Measurements from ENCODE around the gene IL1RAP.

The IL1RAP gene

DNA sequence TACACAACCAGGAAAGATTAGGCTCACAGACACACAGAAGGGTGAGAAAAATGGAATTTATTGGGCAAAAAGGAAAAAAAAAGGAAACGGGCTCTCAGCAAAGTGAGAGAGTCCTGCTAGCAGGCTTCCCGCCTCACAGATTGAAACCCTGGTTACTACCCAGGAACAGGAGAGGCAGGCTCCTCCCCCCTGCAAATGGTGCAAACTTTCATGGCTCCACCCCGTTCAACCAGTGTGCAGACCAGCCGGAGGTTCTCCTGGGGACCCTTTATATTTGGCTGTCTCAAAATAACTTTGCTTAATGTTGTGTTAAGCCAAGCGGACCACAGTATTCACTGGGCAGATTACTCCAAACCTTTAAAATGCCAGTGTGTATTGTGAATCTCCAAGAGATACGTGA lies 40.3 kb downstream of the IL1RAP start:
- no peak for DNase-seq (ENCODE audit: low read depth in 1 of 2, low spot score in 1 of 2)
- no peak overlapping the region for H3K27ac ChIP-seq (replicated peaks)
- H3K4me3 ChIP-seq (replicated peaks; ENCODE audit: insufficient read depth, low read length), result no peak overlapping the region
- H3K27me3 ChIP-seq (ENCODE audit: insufficient read depth, poor library complexity, severe bottlenecking), result no peaks in the 10 kb centered on the region
- no peak for TF ChIP-seq SPI1 (IDR thresholded peaks at IDR 0.05; ENCODE audit: borderline replicate concordance, low read depth)
- no peak for TF ChIP-seq GABPA (IDR thresholded peaks at IDR 0.05; ENCODE audit: low read depth)
- TF ChIP-seq, protein P1, sequence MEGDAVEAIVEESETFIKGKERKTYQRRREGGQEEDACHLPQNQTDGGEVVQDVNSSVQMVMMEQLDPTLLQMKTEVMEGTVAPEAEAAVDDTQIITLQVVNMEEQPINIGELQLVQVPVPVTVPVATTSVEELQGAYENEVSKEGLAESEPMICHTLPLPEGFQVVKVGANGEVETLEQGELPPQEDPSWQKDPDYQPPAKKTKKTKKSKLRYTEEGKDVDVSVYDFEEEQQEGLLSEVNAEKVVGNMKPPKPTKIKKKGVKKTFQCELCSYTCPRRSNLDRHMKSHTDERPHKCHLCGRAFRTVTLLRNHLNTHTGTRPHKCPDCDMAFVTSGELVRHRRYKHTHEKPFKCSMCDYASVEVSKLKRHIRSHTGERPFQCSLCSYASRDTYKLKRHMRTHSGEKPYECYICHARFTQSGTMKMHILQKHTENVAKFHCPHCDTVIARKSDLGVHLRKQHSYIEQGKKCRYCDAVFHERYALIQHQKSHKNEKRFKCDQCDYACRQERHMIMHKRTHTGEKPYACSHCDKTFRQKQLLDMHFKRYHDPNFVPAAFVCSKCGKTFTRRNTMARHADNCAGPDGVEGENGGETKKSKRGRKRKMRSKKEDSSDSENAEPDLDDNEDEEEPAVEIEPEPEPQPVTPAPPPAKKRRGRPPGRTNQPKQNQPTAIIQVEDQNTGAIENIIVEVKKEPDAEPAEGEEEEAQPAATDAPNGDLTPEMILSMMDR (IDR thresholded peaks at IDR 0.05; ENCODE audit: insufficient read depth, low read length), result no peak
- no peak for TF ChIP-seq POLR2AphosphoS5 (IDR thresholded peaks at IDR 0.05; ENCODE audit: low read depth)
- no peak for TF ChIP-seq REST (IDR thresholded peaks at IDR 0.05; ENCODE audit: insufficient replicate concordance, low read depth)

DNA sequence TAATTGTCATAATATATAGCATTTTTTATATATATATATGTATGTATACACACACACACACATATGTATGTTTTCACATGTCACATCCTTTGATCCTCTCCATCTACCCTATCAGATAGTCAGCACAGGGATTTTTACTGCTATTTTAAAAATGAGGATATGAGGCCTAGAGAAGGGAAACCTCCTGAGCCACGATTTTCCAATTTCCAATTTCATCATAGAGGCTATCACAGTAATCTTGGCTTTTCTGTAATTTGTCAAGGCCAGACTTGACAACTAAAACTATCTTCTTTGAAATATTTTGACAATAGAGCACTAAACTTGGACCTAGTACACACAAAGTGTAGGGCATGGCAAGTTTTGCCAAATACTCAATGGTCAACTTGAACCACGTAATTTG lies 42.5 kb downstream of the IL1RAP start:
- DNase-seq (ENCODE audit: low read depth in 1 of 2, low spot score in 1 of 2), result no peak
- Histone ChIP-seq H3K27ac (replicated peaks) (no peak overlapping the region), H3K27me3 (ENCODE audit: insufficient read depth, poor library complexity, severe bottlenecking) (no peaks in the 10 kb centered on the region), H3K4me3 (replicated peaks; ENCODE audit: insufficient read depth, low read length) (no peak overlapping the region)
- TF ChIP-seq GABPA (IDR thresholded peaks at IDR 0.05; ENCODE audit: low read depth) (no peak), POLR2AphosphoS5 (IDR thresholded peaks at IDR 0.05; ENCODE audit: low read depth) (no peak), SPI1 (IDR thresholded peaks at IDR 0.05; ENCODE audit: borderline replicate concordance, low read depth) (no peak), REST (IDR thresholded peaks at IDR 0.05; ENCODE audit: insufficient replicate concordance, low read depth) (no peak)
- TF ChIP-seq, protein P1 (IDR thresholded peaks at IDR 0.05; ENCODE audit: insufficient read depth, low read length), result no peak

DNA sequence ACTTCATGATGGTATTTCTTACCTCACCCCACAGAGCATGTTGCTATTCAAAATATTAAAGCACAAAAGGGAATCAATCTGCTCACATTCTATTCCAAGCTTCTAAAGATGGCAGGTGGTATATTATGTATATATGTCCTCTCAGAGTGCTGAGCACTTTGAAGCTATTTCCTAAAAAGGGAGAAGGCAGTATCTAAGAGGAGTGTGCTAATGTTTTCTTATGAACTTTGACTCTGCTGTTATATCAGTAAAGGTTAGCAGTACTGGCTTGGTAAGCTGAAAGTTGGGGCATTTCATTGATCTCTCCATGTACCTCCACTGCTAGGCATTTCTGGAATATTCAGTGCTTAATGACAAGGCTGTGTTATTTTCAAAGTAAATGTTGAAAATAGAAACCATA lies 43.4 kb downstream of the IL1RAP start:
- Histone ChIP-seq H3K27me3 (ENCODE audit: insufficient read depth, poor library complexity, severe bottlenecking) (no peaks in the 10 kb centered on the region), H3K27ac (replicated peaks) (no peak overlapping the region), H3K4me3 (replicated peaks; ENCODE audit: insufficient read depth, low read length) (no peak overlapping the region)
- DNase-seq (ENCODE audit: low read depth in 1 of 2, low spot score in 1 of 2), result no peak
- TF ChIP-seq SPI1 (IDR thresholded peaks at IDR 0.05; ENCODE audit: borderline replicate concordance, low read depth) (no peak), POLR2AphosphoS5 (IDR thresholded peaks at IDR 0.05; ENCODE audit: low read depth) (no peak)

DNA sequence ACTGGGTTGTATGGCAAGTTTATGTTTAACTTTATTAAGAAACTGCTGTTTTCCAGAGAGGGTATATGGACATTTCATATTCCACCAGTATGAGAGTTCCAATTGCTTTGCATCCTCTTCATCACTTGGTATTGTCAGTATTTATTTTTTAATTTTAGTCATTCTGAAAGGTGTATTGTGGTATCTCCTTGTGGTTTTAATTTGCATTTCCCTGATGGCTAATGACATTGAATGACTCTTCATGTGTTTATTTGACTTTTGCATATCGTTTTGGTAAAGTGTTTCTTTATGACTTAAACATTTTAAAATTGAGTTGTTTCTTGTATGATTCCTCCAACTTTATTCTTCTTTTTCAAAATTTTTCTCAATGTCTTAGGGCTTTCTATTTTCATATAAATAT lies 44.4 kb downstream of the IL1RAP start:
- H3K27ac ChIP-seq (replicated peaks), result no peak overlapping the region

More for the DNA sequence above, 44.4 kb downstream of the IL1RAP start:
- DNase-seq (ENCODE audit: low read depth in 1 of 2, low spot score in 1 of 2), result no peak
- no peaks in the 10 kb centered on the region for H3K27me3 ChIP-seq (ENCODE audit: insufficient read depth, poor library complexity, severe bottlenecking)
- no peak overlapping the region for H3K4me3 ChIP-seq (replicated peaks; ENCODE audit: insufficient read depth, low read length)
- TF ChIP-seq POLR2AphosphoS5 (IDR thresholded peaks at IDR 0.05; ENCODE audit: low read depth) (no peak), GABPA (IDR thresholded peaks at IDR 0.05; ENCODE audit: low read depth) (no peak), REST (IDR thresholded peaks at IDR 0.05; ENCODE audit: insufficient replicate concordance, low read depth) (no peak), SPI1 (IDR thresholded peaks at IDR 0.05; ENCODE audit: borderline replicate concordance, low read depth) (no peak)
- TF ChIP-seq, protein P1 (IDR thresholded peaks at IDR 0.05; ENCODE audit: insufficient read depth, low read length), result no peak
